BLaER1 (cell line): ENCODE results near the gene MGAT2.

Source experiments
- H3K27ac ChIP-seq: shearing (Covaris generic); formaldehyde crosslinking; 2 replicates; pipeline ENCODE4 v1.8.1; 2022
- H3K27me3 ChIP-seq: shearing (Covaris generic); formaldehyde crosslinking; 2 replicates; pipeline ENCODE4 v1.8.1; 2022
- H3K36me3 ChIP-seq: shearing (Covaris generic); formaldehyde crosslinking; 2 replicates; pipeline ENCODE4 v1.8.1; 2022
- H3K4me1 ChIP-seq: shearing (Covaris generic); formaldehyde crosslinking; 2 replicates; pipeline ENCODE4 v1.8.1; 2022
- H3K4me2 ChIP-seq: shearing (Covaris generic); formaldehyde crosslinking; 2 replicates; pipeline ENCODE4 v1.8.1; 2022
- H3K4me3 ChIP-seq: shearing (Covaris generic); formaldehyde crosslinking; 2 replicates; pipeline ENCODE4 v1.8.1; 2022
- H3K9ac ChIP-seq: shearing (Covaris generic); formaldehyde crosslinking; 2 replicates; pipeline ENCODE4 v1.8.1; 2022
- H3K9me3 ChIP-seq: shearing (Covaris generic); formaldehyde crosslinking; 2 replicates; pipeline ENCODE4 v1.8.1; 2022
- H4K20me1 ChIP-seq: shearing (Covaris generic); formaldehyde crosslinking; 2 replicates; pipeline ENCODE4 v1.8.1; 2022
- Cebpa-rat ChIP-seq: shearing (Covaris generic); IDR thresholded peaks from 2 replicates; pipeline ENCODE4 v1.8.1; 2022

Gene MGAT2

DNA sequence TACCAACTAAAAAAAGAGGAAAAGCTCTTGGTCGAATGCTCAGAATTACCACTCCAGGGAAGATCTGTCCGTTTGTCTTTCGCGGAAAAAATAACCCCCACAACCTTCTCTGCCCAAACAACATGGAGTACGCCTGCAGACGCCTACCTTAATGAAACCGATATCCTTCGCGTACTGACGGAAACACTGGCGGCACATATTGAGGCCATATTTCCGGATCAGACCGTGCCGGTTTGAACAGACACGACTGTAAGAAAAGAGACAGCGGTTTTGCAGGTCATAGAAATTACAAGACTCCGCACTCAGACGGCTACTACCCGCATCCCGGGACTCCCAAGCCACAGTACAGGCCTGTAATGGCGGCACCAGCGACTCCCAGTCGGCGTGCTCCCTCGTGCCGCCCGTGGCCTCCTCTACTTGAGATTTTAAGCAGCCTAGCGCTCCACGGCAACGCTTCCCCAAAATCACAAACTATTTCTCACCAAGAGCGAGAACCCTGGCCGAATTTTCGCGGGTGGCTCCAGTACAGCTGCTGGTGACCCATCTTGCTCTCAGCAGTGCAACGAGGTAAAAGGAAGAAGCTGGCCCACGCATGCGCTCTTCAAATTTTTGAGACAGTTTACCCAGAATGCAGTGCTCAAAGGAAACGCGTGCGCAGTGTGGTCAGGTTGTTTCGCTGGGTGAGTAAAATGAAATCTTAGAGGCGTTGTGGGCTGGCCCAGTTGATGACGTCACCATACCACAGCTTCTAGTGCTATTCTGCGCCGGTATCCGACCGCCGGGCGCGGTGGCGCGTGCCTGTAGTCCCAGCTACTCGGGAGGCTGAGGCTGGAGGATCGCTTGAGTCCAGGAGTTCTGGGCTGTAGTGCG is 34.6 kb upstream of the MGAT2 start, which contains the start of gene RPS29:
Gene RPS29 (minus strand): TSS at position 578 of the 870 bp plus-strand sequence. CDS start 34 bp downstream, at position 544.
- Histone ChIP-seq H3K36me3 (peaks cover 41% of the 10 kb centered on the region), H3K27me3 (no peaks in the 10 kb centered on the region), H4K20me1 (peaks cover 49% of the 10 kb centered on the region), H3K9me3 (no peaks in the 10 kb centered on the region), H3K4me1 (peaks cover 33% of the 10 kb centered on the region), H3K4me3 (peak within 1 kb of the TSS; percentile 81), H3K27ac (peak within 1 kb of the TSS; percentile 98), H3K9ac (peak within 1 kb of the TSS; percentile 98), H3K4me2 (peak within 1 kb of the TSS; percentile 91)
- no peak for TF ChIP-seq Cebpa-rat

DNA sequence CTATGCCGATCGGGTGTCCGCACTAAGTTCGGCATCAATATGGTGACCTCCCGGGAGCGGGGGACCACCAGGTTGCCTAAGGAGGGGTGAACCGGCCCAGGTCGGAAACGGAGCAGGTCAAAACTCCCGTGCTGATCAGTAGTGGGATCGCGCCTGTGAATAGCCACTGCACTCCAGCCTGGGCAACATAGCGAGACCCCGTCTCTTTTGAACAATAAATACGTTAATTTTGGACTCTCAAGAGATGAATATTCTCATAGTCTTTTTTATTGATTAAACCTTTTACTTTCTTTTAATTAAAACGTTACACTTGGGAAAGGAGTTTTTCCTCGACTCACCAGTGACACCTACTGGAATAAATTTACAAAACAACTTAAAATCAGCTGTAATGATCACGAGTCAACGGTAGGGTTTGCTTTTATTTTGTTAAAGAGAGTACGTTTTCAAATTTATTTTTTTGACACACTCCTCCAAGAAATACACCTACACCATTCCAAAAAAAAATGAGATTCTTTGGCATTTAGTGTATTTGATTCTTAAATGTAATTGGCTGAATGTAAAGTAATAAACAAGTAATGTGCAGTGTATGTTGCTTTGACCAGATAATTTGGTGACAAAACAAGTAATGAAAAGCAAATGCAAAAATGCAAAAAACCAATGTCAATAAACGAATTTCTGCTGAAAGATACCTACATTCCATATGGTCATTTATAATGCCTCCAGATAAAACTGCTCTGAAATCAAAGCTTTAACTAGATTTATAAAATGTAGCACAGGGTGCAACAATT is 33.7 kb upstream of the MGAT2 start:
- 0 out of 2 replicates have a peak overlapping the region, but pooled peaks have one; percentile 11 for H3K4me2 ChIP-seq
- H4K20me1 ChIP-seq = peaks cover 41% of the 10 kb centered on the region
- peak overlapping the region; percentile 81 for H3K4me3 ChIP-seq
- no peaks in the 10 kb centered on the region for H3K9me3 ChIP-seq
- no peaks in the 10 kb centered on the region for H3K27me3 ChIP-seq
- no peak for TF ChIP-seq Cebpa-rat
- peak overlapping the region; percentile 68 for H3K27ac ChIP-seq
- H3K4me1 ChIP-seq = peaks cover 27% of the 10 kb centered on the region
- H3K9ac ChIP-seq = peak overlapping the region; percentile 98; the same call in 1 of the 2 replicates
- H3K36me3 ChIP-seq = peaks cover 33% of the 10 kb centered on the region

DNA sequence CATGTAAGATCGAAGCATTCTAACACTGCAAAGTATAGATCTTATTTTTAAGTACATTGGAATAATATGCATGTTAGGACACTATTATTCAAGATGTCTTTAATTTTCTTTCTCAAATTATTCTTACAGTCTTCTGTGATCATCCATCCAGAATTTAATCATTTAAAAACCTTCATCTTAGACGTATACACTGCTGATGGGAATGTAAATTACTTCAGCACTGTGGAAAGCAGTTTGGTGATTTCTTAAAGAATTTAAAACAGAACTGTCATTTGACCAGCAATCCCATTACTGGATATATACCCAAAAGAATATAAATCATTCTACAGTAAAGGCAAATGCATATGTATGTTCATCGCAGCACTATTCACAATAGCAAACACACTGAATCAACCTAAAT is 31.2 kb upstream of the MGAT2 start:
- H3K9me3 ChIP-seq = no peaks in the 10 kb centered on the region
- H3K4me1 ChIP-seq = peaks cover 8% of the 10 kb centered on the region

DNA sequence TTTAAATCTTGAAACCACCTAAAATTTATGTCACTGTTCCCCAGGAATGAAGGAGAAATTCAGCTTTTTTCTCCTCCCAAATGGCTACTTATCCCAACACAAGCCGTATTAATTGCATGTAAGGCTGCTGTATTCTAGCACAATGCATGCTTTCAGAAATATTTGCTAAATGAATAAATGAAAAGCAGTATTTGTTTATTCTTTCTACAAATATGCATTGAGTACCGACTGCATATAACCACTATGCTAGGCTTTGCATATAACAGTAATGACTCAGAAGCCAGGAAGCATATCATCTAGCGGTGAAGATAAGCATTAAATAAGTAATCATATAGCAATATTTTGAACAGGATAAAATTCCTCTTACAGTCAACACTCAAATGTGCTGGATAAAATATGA is 27.6 kb upstream of the MGAT2 start:
- Histone ChIP-seq H3K27me3 (no peaks in the 10 kb centered on the region), H3K9ac (no peak overlapping the region), H3K4me2 (no peak overlapping the region), H3K27ac (no peak overlapping the region), H3K4me3 (no peak overlapping the region), H3K4me1 (peaks cover 17% of the 10 kb centered on the region), H4K20me1 (no peaks in the 10 kb centered on the region), H3K9me3 (no peaks in the 10 kb centered on the region), H3K36me3 (no peaks in the 10 kb centered on the region)
- no peak for TF ChIP-seq Cebpa-rat

More for the DNA sequence above, 31.2 kb upstream of the MGAT2 start:
- no peak for TF ChIP-seq Cebpa-rat
- no peak overlapping the region for H3K27ac ChIP-seq
- H3K9ac ChIP-seq = no peak overlapping the region
- H3K36me3 ChIP-seq = peaks cover 8% of the 10 kb centered on the region
- H3K27me3 ChIP-seq = no peaks in the 10 kb centered on the region
- no peak overlapping the region for H3K4me3 ChIP-seq
- no peak overlapping the region for H3K4me2 ChIP-seq
- H4K20me1 ChIP-seq = peaks cover 16% of the 10 kb centered on the region

DNA sequence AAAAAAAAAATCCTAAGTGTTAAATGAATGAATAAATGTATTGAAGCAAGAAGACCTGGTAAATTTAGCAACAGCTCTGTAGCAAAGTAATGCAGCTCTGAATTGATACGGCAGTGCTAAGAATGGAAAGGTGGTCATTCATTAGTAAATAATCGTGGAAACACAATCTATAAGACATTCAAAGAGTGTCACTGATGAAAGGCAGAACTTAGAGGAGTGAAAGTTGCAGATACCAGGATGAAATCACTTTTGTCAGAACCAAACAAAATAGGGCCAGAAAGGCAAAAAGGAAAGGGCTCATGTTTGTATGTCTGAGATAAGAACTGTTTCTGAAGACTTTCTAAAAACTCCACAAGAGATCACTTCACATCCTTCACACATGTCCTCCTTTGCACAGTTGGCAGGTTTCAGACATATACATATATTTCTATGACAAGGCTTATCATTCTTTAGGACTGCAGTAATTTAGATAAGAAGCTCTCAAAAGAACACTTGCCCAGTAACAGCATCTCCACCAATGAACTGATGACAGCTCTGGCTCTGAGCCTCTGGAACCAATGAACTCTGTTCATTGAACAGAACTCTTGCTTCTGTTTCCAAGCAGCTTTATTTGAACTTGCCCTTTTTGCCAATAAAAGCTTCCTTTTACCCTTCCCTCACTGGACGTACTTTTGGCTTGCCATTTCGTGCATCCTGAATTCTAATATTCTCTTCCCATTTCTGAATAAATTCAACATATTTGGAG is 26.1 kb upstream of the MGAT2 start:
- no peaks in the 10 kb centered on the region for H3K9me3 ChIP-seq
- no peaks in the 10 kb centered on the region for H4K20me1 ChIP-seq
- H3K4me2 ChIP-seq = no peak overlapping the region
- TF ChIP-seq Cebpa-rat = no peak
- H3K4me3 ChIP-seq = no peak overlapping the region
- H3K9ac ChIP-seq = no peak overlapping the region
- H3K27me3 ChIP-seq = no peaks in the 10 kb centered on the region
- H3K4me1 ChIP-seq = peaks cover 17% of the 10 kb centered on the region
- H3K36me3 ChIP-seq = no peaks in the 10 kb centered on the region
- no peak overlapping the region for H3K27ac ChIP-seq

DNA sequence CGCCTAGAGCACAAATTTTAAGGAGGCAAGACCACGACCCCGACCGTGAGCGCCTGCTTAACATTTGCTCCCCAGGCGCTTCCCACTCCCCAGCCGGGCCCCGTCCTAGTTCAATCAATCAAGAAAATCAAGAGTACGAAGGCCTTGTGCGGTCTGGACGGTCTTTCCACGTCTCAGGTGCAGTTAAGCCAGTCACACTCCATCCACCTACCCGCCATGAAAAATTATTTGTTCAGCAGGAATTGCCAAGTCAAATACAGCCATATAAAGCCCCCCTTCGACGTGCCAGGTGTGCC is 22.5 kb upstream of the MGAT2 start:
- Histone ChIP-seq H3K9me3 (no peaks in the 10 kb centered on the region), H3K9ac (peak overlapping the region; percentile 98)

DNA sequence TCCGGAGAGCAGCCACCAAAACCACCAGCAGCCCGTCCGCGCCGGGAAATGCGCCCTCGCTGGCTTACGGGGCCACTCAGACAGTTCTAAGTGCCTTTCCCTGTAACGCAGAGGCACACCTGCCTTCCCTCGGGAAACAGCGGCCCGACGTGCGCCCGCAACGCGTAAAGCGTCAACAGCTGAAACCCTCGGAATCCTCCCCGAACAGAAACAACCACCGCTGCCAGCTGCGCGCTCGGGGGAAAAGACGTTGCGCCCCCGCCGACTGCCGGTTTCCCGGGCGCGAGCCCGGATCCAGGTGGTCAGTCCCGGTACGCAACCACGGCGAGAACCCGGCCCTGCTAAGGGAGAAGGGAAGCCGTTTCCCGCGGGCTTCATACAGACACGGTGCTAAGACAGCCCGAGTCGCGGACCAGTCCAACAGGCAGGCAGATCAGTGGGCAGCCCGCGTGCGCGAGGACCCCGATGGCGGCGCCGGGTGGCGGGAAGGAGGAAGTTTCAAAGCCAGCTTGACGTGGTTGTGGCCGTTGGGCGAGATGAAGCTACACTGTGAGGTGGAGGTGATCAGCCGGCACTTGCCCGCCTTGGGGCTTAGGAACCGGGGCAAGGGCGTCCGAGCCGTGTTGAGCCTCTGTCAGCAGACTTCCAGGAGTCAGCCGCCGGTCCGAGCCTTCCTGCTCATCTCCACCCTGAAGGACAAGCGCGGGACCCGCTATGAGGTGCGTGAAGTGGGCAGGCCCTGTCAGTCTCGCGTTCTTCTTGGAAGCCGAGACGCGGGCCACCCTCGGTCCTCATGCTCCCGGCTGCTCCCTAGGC is 21.9 kb upstream of the MGAT2 start, which contains the start of gene LRR1:
Gene LRR1 (plus strand): TSS at position 456 of the 816 bp plus-strand sequence. CDS start 81 bp downstream, at position 537.
- no peaks in the 10 kb centered on the region for H3K27me3 ChIP-seq
- H3K4me2 ChIP-seq = peak within 1 kb of the TSS; percentile 89
- H4K20me1 ChIP-seq = 0 out of 2 replicates have a peak, but pooled peaks cover 6% of the 10 kb centered on the region
- H3K36me3 ChIP-seq = peaks cover 24% of the 10 kb centered on the region
- H3K9ac ChIP-seq = peak within 1 kb of the TSS; percentile 98
- peak within 1 kb of the TSS; percentile 88 for H3K4me3 ChIP-seq
- peak within 1 kb of the TSS; percentile 99 for H3K27ac ChIP-seq
- no peak for TF ChIP-seq Cebpa-rat
- H3K4me1 ChIP-seq = peaks cover 29% of the 10 kb centered on the region
- no peaks in the 10 kb centered on the region for H3K9me3 ChIP-seq

More for the DNA sequence above, 22.5 kb upstream of the MGAT2 start:
- Histone ChIP-seq H3K4me1 (peaks cover 29% of the 10 kb centered on the region), H3K4me2 (peak overlapping the region; percentile 89), H4K20me1 (0 out of 2 replicates have a peak, but pooled peaks cover 6% of the 10 kb centered on the region), H3K4me3 (peak overlapping the region; percentile 88), H3K36me3 (peaks cover 18% of the 10 kb centered on the region), H3K27ac (peak overlapping the region; percentile 99), H3K27me3 (no peaks in the 10 kb centered on the region)
- no peak for TF ChIP-seq Cebpa-rat

DNA sequence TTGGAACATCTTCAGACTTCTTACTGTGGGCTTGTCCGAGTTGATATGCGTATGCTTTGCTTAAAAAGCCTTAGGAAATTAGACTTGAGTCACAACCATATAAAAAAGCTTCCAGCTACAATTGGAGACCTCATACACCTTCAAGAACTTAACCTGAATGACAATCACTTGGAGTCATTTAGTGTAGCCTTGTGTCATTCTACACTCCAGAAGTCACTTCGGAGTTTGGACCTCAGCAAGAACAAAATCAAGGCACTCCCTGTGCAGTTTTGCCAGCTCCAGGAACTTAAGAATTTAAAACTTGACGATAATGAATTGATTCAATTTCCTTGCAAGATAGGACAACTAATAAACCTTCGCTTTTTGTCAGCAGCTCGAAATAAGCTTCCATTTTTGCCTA is 13.0 kb upstream of the MGAT2 start:
- H4K20me1 ChIP-seq = no peaks in the 10 kb centered on the region
- no peaks in the 10 kb centered on the region for H3K9me3 ChIP-seq
- TF ChIP-seq Cebpa-rat = no peak
- no peak overlapping the region for H3K27ac ChIP-seq
- H3K4me2 ChIP-seq = no peak overlapping the region
- H3K9ac ChIP-seq = no peak overlapping the region
- H3K4me1 ChIP-seq = no peaks in the 10 kb centered on the region
- peaks cover 91% of the 10 kb centered on the region for H3K36me3 ChIP-seq
- H3K4me3 ChIP-seq = no peak overlapping the region
- H3K27me3 ChIP-seq = no peaks in the 10 kb centered on the region

DNA sequence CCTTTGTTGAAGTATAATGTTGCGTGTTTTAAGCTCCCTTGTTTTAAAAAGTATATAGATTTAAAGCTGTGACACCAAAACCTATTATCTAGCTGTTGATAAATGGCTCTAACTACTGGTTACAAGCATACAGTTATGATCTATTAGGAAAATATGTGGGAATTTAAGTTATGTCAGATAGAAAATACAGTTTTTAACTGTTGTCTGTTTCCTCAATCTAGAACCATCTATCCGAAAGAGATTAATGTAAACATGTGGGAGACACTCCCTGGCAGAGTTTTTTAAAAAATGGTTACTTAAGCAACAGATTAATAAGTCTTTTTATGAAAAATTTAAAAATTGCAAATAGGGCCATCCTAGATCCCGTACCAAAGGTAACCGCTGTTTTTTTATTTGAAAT is 8.3 kb upstream of the MGAT2 start:
- H3K36me3 ChIP-seq = peaks cover 74% of the 10 kb centered on the region
- peaks cover 16% of the 10 kb centered on the region for H4K20me1 ChIP-seq
- no peak overlapping the region for H3K27ac ChIP-seq
- TF ChIP-seq Cebpa-rat = no peak
- no peaks in the 10 kb centered on the region for H3K9me3 ChIP-seq
- H3K4me3 ChIP-seq = no peak overlapping the region
- no peak overlapping the region for H3K9ac ChIP-seq
- no peak overlapping the region for H3K4me2 ChIP-seq
- no peaks in the 10 kb centered on the region for H3K27me3 ChIP-seq
- H3K4me1 ChIP-seq = peaks cover 3% of the 10 kb centered on the region
